ENCODE measurements around the gene CDH18.

The CDH18 gene

GRCh38 chr5:19655627-19656026 is 332.4 kb downstream of the CDH18 start:
- no peaks in the 10 kb centered on the region for H4K20me1 ChIP-seq (ENCODE audit: insufficient read depth, low read length)
- no peaks in the 10 kb centered on the region for H3K36me3 ChIP-seq (ENCODE audit: insufficient read depth, low read length)
- H3K79me2 ChIP-seq (ENCODE audit: insufficient read depth, low read length), result no peaks in the 10 kb centered on the region
- no peaks in the 10 kb centered on the region for H3K9me3 ChIP-seq (ENCODE audit: low read length)
- H3K27me3 ChIP-seq (ENCODE audit: insufficient read depth, low read length), result no peaks in the 10 kb centered on the region
- no peak for TF ChIP-seq EZH2 (IDR thresholded peaks at IDR 0.05; ENCODE audit: borderline replicate concordance, low read length)
- TF ChIP-seq CTCF (IDR thresholded peaks at IDR 0.05; ENCODE audit: low read length), result no peak
- no peaks in the 10 kb centered on the region for H3K9me2 ChIP-seq (ENCODE audit: low read depth, low read length)
- no peak overlapping the region for H3K4me3 ChIP-seq (ENCODE audit: low read depth, low read length, poor library complexity, severe bottlenecking)
- no peaks in the 10 kb centered on the region for H3K4me1 ChIP-seq (ENCODE audit: insufficient read depth, low read length, severe bottlenecking)
- no peak overlapping the region for H3K4me2 ChIP-seq (ENCODE audit: low read length)
- H3K9ac ChIP-seq (ENCODE audit: low read length), result no peak overlapping the region
- no peaks in the 10 kb centered on the region for H3F3A ChIP-seq (ENCODE audit: insufficient read depth, low read length)
- no peak overlapping the region for H2AFZ ChIP-seq (ENCODE audit: low read length)
- no peak overlapping the region for H3K27ac ChIP-seq (ENCODE audit: low read depth, low read length, poor library complexity, severe bottlenecking)

GRCh38 chr5:19638461-19638860 is 349.5 kb downstream of the CDH18 start:
- H3K4me1 ChIP-seq (ENCODE audit: insufficient read depth, low read length, severe bottlenecking), result no peaks in the 10 kb centered on the region
- no peak overlapping the region for H3K4me3 ChIP-seq (ENCODE audit: low read depth, low read length, poor library complexity, severe bottlenecking)
- no peaks in the 10 kb centered on the region for H4K20me1 ChIP-seq (ENCODE audit: insufficient read depth, low read length)
- TF ChIP-seq EZH2 (IDR thresholded peaks at IDR 0.05; ENCODE audit: borderline replicate concordance, low read length) (no peak), CTCF (IDR thresholded peaks at IDR 0.05; ENCODE audit: low read length) (no peak)
- no peaks in the 10 kb centered on the region for H3K79me2 ChIP-seq (ENCODE audit: insufficient read depth, low read length)
- no peak overlapping the region for H3K9ac ChIP-seq (ENCODE audit: low read length)
- H2AFZ ChIP-seq (ENCODE audit: low read length), result no peak overlapping the region
- no peaks in the 10 kb centered on the region for H3F3A ChIP-seq (ENCODE audit: insufficient read depth, low read length)
- no peaks in the 10 kb centered on the region for H3K36me3 ChIP-seq (ENCODE audit: insufficient read depth, low read length)
- no peak overlapping the region for H3K27ac ChIP-seq (ENCODE audit: low read depth, low read length, poor library complexity, severe bottlenecking)
- no peaks in the 10 kb centered on the region for H3K9me2 ChIP-seq (ENCODE audit: low read depth, low read length)
- no peaks in the 10 kb centered on the region for H3K9me3 ChIP-seq (ENCODE audit: low read length)
- no peak overlapping the region for H3K4me2 ChIP-seq (ENCODE audit: low read length)
- H3K27me3 ChIP-seq (ENCODE audit: insufficient read depth, low read length), result no peaks in the 10 kb centered on the region

GRCh38 chr5:19630876-19631275 is 357.1 kb downstream of the CDH18 start:
- Histone ChIP-seq H3K4me2 (ENCODE audit: low read length) (no peak overlapping the region), H2AFZ (ENCODE audit: low read length) (no peak overlapping the region), H3K36me3 (ENCODE audit: insufficient read depth, low read length) (no peaks in the 10 kb centered on the region), H3K4me1 (ENCODE audit: insufficient read depth, low read length, severe bottlenecking) (no peaks in the 10 kb centered on the region), H3K27me3 (ENCODE audit: insufficient read depth, low read length) (no peaks in the 10 kb centered on the region), H3K9ac (ENCODE audit: low read length) (no peak overlapping the region), H3K9me3 (ENCODE audit: low read length) (no peaks in the 10 kb centered on the region), H3K9me2 (ENCODE audit: low read depth, low read length) (no peaks in the 10 kb centered on the region), H3K27ac (ENCODE audit: low read depth, low read length, poor library complexity, severe bottlenecking) (no peak overlapping the region), H4K20me1 (ENCODE audit: insufficient read depth, low read length) (no peaks in the 10 kb centered on the region), H3K4me3 (ENCODE audit: low read depth, low read length, poor library complexity, severe bottlenecking) (no peak overlapping the region), H3F3A (ENCODE audit: insufficient read depth, low read length) (no peaks in the 10 kb centered on the region), H3K79me2 (ENCODE audit: insufficient read depth, low read length) (no peaks in the 10 kb centered on the region)
- TF ChIP-seq CTCF (IDR thresholded peaks at IDR 0.05; ENCODE audit: low read length) (no peak), EZH2 (IDR thresholded peaks at IDR 0.05; ENCODE audit: borderline replicate concordance, low read length) (no peak)

All from OCI-LY1 (cell line).